GM19238 (cell line): Measurements from ENCODE around the gene TYMP.

Experiments used
- DNase-seq: peaks from one replicate; pipeline ENCODE4 v3.0.0; 2011; ENCODE audit warnings: low spot score; ENCODE audit not compliant: insufficient read length

Gene TYMP

GRCh38 chr22:50485221-50486131, 44.3 kb downstream of the TYMP start:
- no peak for DNase-seq

- DNase-seq = no peak
These were observed 45.6 kb downstream of the TYMP start for GRCh38 chr22:50483977-50484853.

- DNase-seq = no peak
These were observed 46.3 kb downstream of the TYMP start for GRCh38 chr22:50483556-50483955.

DNA sequence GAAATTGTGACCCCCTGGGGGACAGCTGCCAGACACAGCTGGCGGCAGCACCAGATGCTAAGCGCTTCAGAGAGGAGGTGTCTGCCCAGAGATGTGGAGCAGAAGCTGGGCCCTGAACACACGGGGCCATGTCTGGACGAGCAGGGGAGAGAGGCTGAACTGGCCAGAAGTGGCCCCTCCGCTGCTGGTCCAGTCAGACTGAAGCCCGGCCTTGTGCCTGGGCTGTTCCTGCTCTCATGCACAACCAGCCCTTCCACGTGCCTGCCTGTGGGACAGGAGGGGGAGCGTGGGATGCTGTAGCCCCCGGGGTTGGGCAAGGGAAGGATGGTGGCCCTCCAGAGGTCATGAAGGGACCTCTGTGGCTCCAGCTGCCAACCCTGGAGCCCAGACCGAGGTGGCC, 46.7 kb downstream of the TYMP start:
- no peak for DNase-seq

- DNase-seq = no peak
These were observed 47.4 kb downstream of the TYMP start for GRCh38 chr22:50482107-50483074.

- DNase-seq = peak; percentile 70
These were observed 48.2 kb downstream of the TYMP start, which contains the start of gene ADM2 for GRCh38 chr22:50481440-50482106. Gene ADM2, plus strand, starts transcription at chr22:50481543. Its CDS starts 305 bp downstream, at chr22:50481848.

- DNase-seq = no peak
These were observed 48.8 kb downstream of the TYMP start for GRCh38 chr22:50481045-50481439.

GRCh38 chr22:50479721-50480120, 50.1 kb downstream of the TYMP start:
- no peak for DNase-seq

DNA sequence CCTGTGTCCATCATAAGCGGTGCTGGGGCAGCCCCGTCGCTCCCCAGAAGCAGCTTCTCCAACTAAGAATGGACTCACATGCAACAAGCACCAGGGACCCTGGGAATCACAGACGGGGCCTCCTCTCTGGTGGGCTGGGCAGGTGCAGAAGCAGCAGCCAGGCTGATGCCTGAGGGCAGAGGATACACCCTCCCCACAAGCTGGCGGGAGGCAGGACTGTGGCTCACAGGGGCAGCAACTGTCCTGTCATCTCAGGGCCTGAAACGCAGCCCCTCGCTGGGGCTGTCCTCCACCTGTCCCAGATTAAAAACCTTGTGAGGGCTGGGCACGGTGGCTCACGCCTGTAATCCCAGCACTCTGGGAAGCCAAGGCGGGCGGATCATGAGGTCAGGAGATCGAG, 51.9 kb downstream of the TYMP start:
- DNase-seq = no peak

DNA sequence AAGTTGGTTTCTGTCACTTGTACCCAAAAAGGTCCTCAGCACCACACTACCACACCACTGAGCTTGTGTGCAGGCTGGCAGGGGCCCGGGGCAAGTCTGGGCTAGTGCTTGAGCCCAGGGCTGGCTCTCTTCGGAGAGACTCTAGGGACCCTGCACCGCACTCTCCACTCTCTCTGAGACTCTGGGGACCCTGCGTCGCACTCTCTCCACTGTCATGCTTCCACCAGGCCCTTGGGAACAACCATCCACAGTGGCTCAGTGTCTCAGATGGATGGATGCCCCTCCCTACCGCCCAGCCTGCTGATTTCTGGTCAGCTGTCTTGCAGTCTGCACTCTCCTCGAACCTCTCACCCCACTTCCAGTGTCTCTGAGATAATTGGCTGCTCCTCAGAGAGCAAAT, 52.9 kb downstream of the TYMP start:
- DNase-seq = no peak
